ENCODE data around the gene FIBP. TPM values are rescaled to one million over a fixed set of nuclear protein-coding genes. Genes with fewer than 3 reads are reported as not detected.
A peak's percentile ranks its signal among the peaks of the same experiment; 100 is the strongest.

The FIBP gene
- total and polyA plus RNA-seq, 7 donors: 27.7 to 73.9 (median 37.4) TPM

GRCh38 chr11:65922565-65922964, 34.3 kb upstream of the FIBP start:
- H3K9me3 ChIP-seq: no peaks in the 10 kb centered on the region
- H3K4me1 ChIP-seq: peaks cover 14% of the 10 kb centered on the region
- ATAC-seq (no peak), DNase-seq (no peak)
- no peak for TF ChIP-seq CTCF (IDR thresholded peaks at IDR 0.05)
- no peaks in the 10 kb centered on the region for H3K27me3 ChIP-seq (ENCODE audit: insufficient read depth in 3 of 3, low read length in 2 of 3)
- peaks cover 0 to 34% of the 10 kb centered on the region in 2 donors for H3K36me3 ChIP-seq (ENCODE audit: insufficient read depth in 1 of 2, low read depth in 1 of 2)
- WGBS, 3 donors: 75 to 87% (median 77%) methylated on average over 3 of the region's 3 CpGs
- H3K27ac ChIP-seq: no peak overlapping the region
- intact Hi-C loops (cut with DNase I): no loop called here
- H3K4me3 ChIP-seq: no peak overlapping the region

GRCh38 chr11:65921876-65922275, 33.6 kb upstream of the FIBP start:
- H3K4me3 ChIP-seq: no peak overlapping the region
- H3K4me1 ChIP-seq: peaks cover 20% of the 10 kb centered on the region
- no peaks in the 10 kb centered on the region for H3K9me3 ChIP-seq
- peaks cover 0 to 39% of the 10 kb centered on the region in 2 donors for H3K36me3 ChIP-seq (ENCODE audit: insufficient read depth in 1 of 2, low read depth in 1 of 2)
- intact Hi-C loops (cut with DNase I): loop anchor here in 1 of 2 donors (2.0 kb wide), 1 partner anchor 35 kb away; no protein-coding TSS in a partner anchor
- ATAC-seq (no peak), DNase-seq (no peak)
- no peak for TF ChIP-seq CTCF (IDR thresholded peaks at IDR 0.05)
- 82 to 91% (median 91%) methylated on average over 7 to 10 of the region's 10 CpGs for WGBS, 3 donors
- H3K27ac ChIP-seq: no peak overlapping the region
- H3K27me3 ChIP-seq (ENCODE audit: insufficient read depth in 3 of 3, low read length in 2 of 3): no peaks in the 10 kb centered on the region

GRCh38 chr11:65921033-65921555, 32.8 kb upstream of the FIBP start:
- intact Hi-C loops (cut with DNase I): loop anchor here in 1 of 2 donors (2.0 kb wide), 1 partner anchor 36 kb away; no protein-coding TSS in a partner anchor
- H3K36me3 ChIP-seq (ENCODE audit: insufficient read depth in 1 of 2, low read depth in 1 of 2): peaks cover 0 to 41% of the 10 kb centered on the region in 2 donors
- no peaks in the 10 kb centered on the region for H3K27me3 ChIP-seq (ENCODE audit: insufficient read depth in 3 of 3, low read length in 2 of 3)
- 84 to 88% (median 87%) methylated on average over 10 to 12 of the region's 12 CpGs for WGBS, 3 donors
- peak overlapping the region; percentile 98 for H3K4me3 ChIP-seq
- H3K27ac ChIP-seq: no peak overlapping the region
- ATAC-seq: no peak
- no peak for TF ChIP-seq CTCF (IDR thresholded peaks at IDR 0.05)
- no peak for DNase-seq
- H3K4me1 ChIP-seq: peaks cover 27% of the 10 kb centered on the region
- H3K9me3 ChIP-seq: no peaks in the 10 kb centered on the region

- no peaks in the 10 kb centered on the region for H3K27me3 ChIP-seq (ENCODE audit: insufficient read depth in 3 of 3, low read length in 2 of 3)
- TF ChIP-seq CTCF (IDR thresholded peaks at IDR 0.05): no peak
- DNase-seq (no peak), ATAC-seq (no peak)
- H3K4me1 ChIP-seq: peaks cover 34% of the 10 kb centered on the region
- H3K4me3 ChIP-seq: peak overlapping the region; percentile 98
- no peaks in the 10 kb centered on the region for H3K9me3 ChIP-seq
- intact Hi-C loops (cut with DNase I): loop anchor here in 1 of 2 donors (2.0 kb wide), 1 partner anchor 36 kb away; no protein-coding TSS in a partner anchor
- H3K27ac ChIP-seq: no peak overlapping the region
- H3K36me3 ChIP-seq (ENCODE audit: insufficient read depth in 1 of 2, low read depth in 1 of 2): peaks cover 0 to 41% of the 10 kb centered on the region in 2 donors
- whole genome bisulfite sequencing, 3 donors: 42 to 57% (median 51%) methylated on average over 15 of the region's 15 CpGs
Observed at GRCh38 chr11:65920372-65920802, 32.1 kb upstream of the FIBP start.

Measured in psoas muscle (tissue), 8 donors.